Activated naive CD4-positive, alpha-beta T cell treated with anti-CD3 and anti-CD28 coated beads, Interleukin-2, amount 10 ng/mL, durations not matched to agents 7 days and 5 days (primary cell): ENCODE measurements around the gene XPNPEP2.

Source experiments
- CTCF ChIA-PET: fragments of 350-600 bp; sonication (Branson Sonifier 250); formaldehyde crosslinking; loops from one replicate; lab custom pipeline; 2021; ENCODE audit warnings: antibody characterized with exemption; lab: Charles Lee
- DNase-seq: peaks from one replicate; pipeline ENCODE4 v3.0.0-alpha.2; 2020
- H3K27ac Mint-ChIP-seq: one replicate; pipeline ENCODE4 v1.8.0; 2021; ENCODE audit warnings: mild to moderate bottlenecking, moderate library complexity, mixed read lengths
- H3K27me3 Mint-ChIP-seq: one replicate; pipeline ENCODE4 v1.8.0; 2021; ENCODE audit warnings: mild to moderate bottlenecking, mixed read lengths
- H3K36me3 Mint-ChIP-seq: one replicate; pipeline ENCODE4 v1.8.0; 2021; ENCODE audit warnings: mixed read lengths
- H3K4me1 Mint-ChIP-seq: one replicate; pipeline ENCODE4 v1.8.0; 2021; ENCODE audit warnings: mixed read lengths
- H3K4me3 Mint-ChIP-seq: one replicate; pipeline ENCODE4 v1.8.0; 2021; ENCODE audit warnings: mild to moderate bottlenecking, moderate library complexity, mixed read lengths
- H3K9me3 Mint-ChIP-seq: one replicate; pipeline ENCODE4 v1.8.0; 2021; ENCODE audit warnings: mixed read lengths

The XPNPEP2 gene

GRCh38 chrX:129795584-129795983 lies 56.8 kb downstream of the XPNPEP2 start:
- Mint-ChIP-seq H3K27ac (no peak overlapping the region), H3K4me1 (peaks cover 22% of the 10 kb centered on the region), H3K27me3 (no peaks in the 10 kb centered on the region), H3K9me3 (no peaks in the 10 kb centered on the region), H3K4me3 (no peak overlapping the region), H3K36me3 (peaks cover 33% of the 10 kb centered on the region)
- CTCF ChIA-PET: no interaction called here
- no peak for DNase-seq

GRCh38 chrX:129797251-129797906 lies 58.6 kb downstream of the XPNPEP2 start:
- Mint-ChIP-seq H3K36me3 (peaks cover 30% of the 10 kb centered on the region), H3K4me1 (peaks cover 22% of the 10 kb centered on the region), H3K27ac (no peak overlapping the region), H3K27me3 (no peaks in the 10 kb centered on the region), H3K4me3 (no peak overlapping the region), H3K9me3 (no peaks in the 10 kb centered on the region)
- no peak for DNase-seq
- CTCF ChIA-PET: interaction anchor here (1.5 kb wide), 1 partner anchor 14 kb away, joined by 3 read pairs; no protein-coding TSS in a partner anchor

GRCh38 chrX:129798456-129798855 lies 59.7 kb downstream of the XPNPEP2 start:
- no peaks in the 10 kb centered on the region for H3K9me3 Mint-ChIP-seq
- no peak for DNase-seq
- peak overlapping the region; percentile 68 for H3K27ac Mint-ChIP-seq
- H3K36me3 Mint-ChIP-seq: peaks cover 28% of the 10 kb centered on the region
- no peak overlapping the region for H3K4me3 Mint-ChIP-seq
- CTCF ChIA-PET: interaction anchor here (1.5 to 1.7 kb wide), 2 partner anchors 15 to 42 kb away, joined by 3 to 4 read pairs; no protein-coding TSS in a partner anchor
- H3K27me3 Mint-ChIP-seq: no peaks in the 10 kb centered on the region
- peaks cover 22% of the 10 kb centered on the region for H3K4me1 Mint-ChIP-seq

- DNase-seq: no peak
- Mint-ChIP-seq H3K4me3 (peak overlapping the region; percentile 24), H3K36me3 (peaks cover 26% of the 10 kb centered on the region), H3K4me1 (peaks cover 22% of the 10 kb centered on the region), H3K27ac (peak overlapping the region; percentile 68), H3K9me3 (no peaks in the 10 kb centered on the region), H3K27me3 (no peaks in the 10 kb centered on the region)
- CTCF ChIA-PET: interaction anchor here (1.5 to 1.7 kb wide), 2 partner anchors 15 to 43 kb away, joined by 3 to 4 read pairs; no protein-coding TSS in a partner anchor
These were observed 60.1 kb downstream of the XPNPEP2 start for GRCh38 chrX:129798888-129799287.

GRCh38 chrX:129800186-129800585 lies 61.4 kb downstream of the XPNPEP2 start:
- CTCF ChIA-PET: interaction anchor here (1.7 kb wide), 1 partner anchor 44 kb away, joined by 4 read pairs; no protein-coding TSS in a partner anchor
- Mint-ChIP-seq H3K27me3 (no peaks in the 10 kb centered on the region), H3K27ac (no peak overlapping the region), H3K9me3 (no peaks in the 10 kb centered on the region), H3K4me3 (no peak overlapping the region), H3K4me1 (peaks cover 19% of the 10 kb centered on the region), H3K36me3 (peaks cover 19% of the 10 kb centered on the region)
- no peak for DNase-seq

- H3K9me3 Mint-ChIP-seq: no peaks in the 10 kb centered on the region
- no peak overlapping the region for H3K4me3 Mint-ChIP-seq
- H3K27me3 Mint-ChIP-seq: no peaks in the 10 kb centered on the region
- CTCF ChIA-PET: no interaction called here
- H3K4me1 Mint-ChIP-seq: peaks cover 15% of the 10 kb centered on the region
- H3K36me3 Mint-ChIP-seq: peaks cover 15% of the 10 kb centered on the region
- DNase-seq: no peak
- H3K27ac Mint-ChIP-seq: no peak overlapping the region
These were observed 64.1 kb downstream of the XPNPEP2 start for GRCh38 chrX:129802863-129803262.

- Mint-ChIP-seq H3K9me3 (no peaks in the 10 kb centered on the region), H3K36me3 (peaks cover 13% of the 10 kb centered on the region), H3K27ac (no peak overlapping the region), H3K4me1 (peaks cover 14% of the 10 kb centered on the region), H3K4me3 (no peak overlapping the region), H3K27me3 (no peaks in the 10 kb centered on the region)
- DNase-seq: no peak
- CTCF ChIA-PET: no interaction called here
These were observed 66.0 kb downstream of the XPNPEP2 start for GRCh38 chrX:129804806-129805205.

- Mint-ChIP-seq H3K27me3 (no peaks in the 10 kb centered on the region), H3K4me3 (no peak overlapping the region), H3K4me1 (peaks cover 14% of the 10 kb centered on the region), H3K36me3 (peaks cover 22% of the 10 kb centered on the region), H3K27ac (no peak overlapping the region), H3K9me3 (no peaks in the 10 kb centered on the region)
- CTCF ChIA-PET: interaction anchor here (1.5 to 1.7 kb wide), 2 partner anchors 14 to 36 kb away, joined by 4 read pairs; no protein-coding TSS in a partner anchor
- DNase-seq: no peak
These were observed 69.5 kb downstream of the XPNPEP2 start for GRCh38 chrX:129808158-129808828.

- Mint-ChIP-seq H3K27ac (no peak overlapping the region), H3K4me3 (no peak overlapping the region), H3K36me3 (peaks cover 22% of the 10 kb centered on the region), H3K9me3 (no peaks in the 10 kb centered on the region), H3K4me1 (peaks cover 14% of the 10 kb centered on the region), H3K27me3 (no peaks in the 10 kb centered on the region)
- CTCF ChIA-PET: interaction anchor here (1.5 to 1.7 kb wide), 2 partner anchors 13 to 37 kb away, joined by 4 read pairs; no protein-coding TSS in a partner anchor
- no peak for DNase-seq
These were observed 70.3 kb downstream of the XPNPEP2 start for GRCh38 chrX:129808829-129809796.

GRCh38 chrX:129813662-129814368 lies 75.0 kb downstream of the XPNPEP2 start:
- Mint-ChIP-seq H3K9me3 (no peaks in the 10 kb centered on the region), H3K4me1 (peaks cover 8% of the 10 kb centered on the region), H3K27ac (no peak overlapping the region), H3K27me3 (no peaks in the 10 kb centered on the region), H3K36me3 (peaks cover 16% of the 10 kb centered on the region), H3K4me3 (no peak overlapping the region)
- CTCF ChIA-PET: interaction anchor here (0.8 kb wide), 1 partner anchor 9 kb away, joined by 3 read pairs; no protein-coding TSS in a partner anchor
- no peak for DNase-seq

- Mint-ChIP-seq H3K27ac (no peak overlapping the region), H3K4me1 (peaks cover 5% of the 10 kb centered on the region), H3K27me3 (no peaks in the 10 kb centered on the region), H3K9me3 (no peaks in the 10 kb centered on the region), H3K4me3 (no peak overlapping the region), H3K36me3 (no peaks in the 10 kb centered on the region)
- CTCF ChIA-PET: no interaction called here
- DNase-seq: no peak
These were observed 79.3 kb downstream of the XPNPEP2 start for GRCh38 chrX:129818123-129818522.
